HepG2 (cell line): ENCODE measurements around the gene CCDC3. TPM values are rescaled to one million over a fixed set of nuclear protein-coding genes. Genes with fewer than 3 reads are reported as not detected.

Experiments used
- ATAC-seq: fragments of 200-7000 bp; cut with Tn5 transposase; 3 replicates; pipeline ENCODE4 v1.9.1; 2020; ENCODE audit warnings: mild to moderate bottlenecking, moderate library complexity
- BruUV-seq: library from RNA; stranded (reverse); fragments of 400-500 nt; replicated peaks from 2 replicates; lab custom pipeline; 2021; lab: Mats Ljungman, UMichigan
- CTCF ChIA-PET: fragments of 300-600 bp; formaldehyde crosslinking; extraction: SDS; loops from one replicate; lab custom pipeline; 2021; ENCODE audit warnings: low total read pairs, inconsistent platforms, low intra/inter-chr PET ratio; lab: Yijun Ruan, JAX
- POLR2A ChIA-PET: fragments of 350-600 bp; sonication (Branson Sonifier 250); formaldehyde crosslinking; loops from one replicate; lab custom pipeline; 2020; ENCODE audit warnings: antibody characterized with exemption, inconsistent platforms; lab: Yijun Ruan, JAX
- DNase-seq: peaks from one replicate; pipeline ENCODE4 v3.0.0-alpha.2; 2015; ENCODE audit warnings: low spot score
- FAIRE-seq: peaks from 3 replicates; lab custom pipeline; 2011; peaks lifted over from hg19 to GRCh38; lab: Jason Lieb, UNC
- H2AFZ ChIP-seq: one replicate; pipeline ENCODE4 v1.6.1; 2011; ENCODE audit warnings: low read length, inconsistent platforms
- H3K27ac ChIP-seq: fragments of 300-600 bp; 3 replicates; pipeline ENCODE4 v1.8.0; 2011; ENCODE audit warnings: mixed run types, mild to moderate bottlenecking, mixed read lengths, low read length, inconsistent platforms; ENCODE audit not compliant: insufficient read depth; ENCODE audit errors: extremely low read length
- H3K27me3 ChIP-seq, 2 experiments: fragments of 200-600 bp in 1 of 2; 2 replicates in 1 of 2; 3 replicates in 1 of 2; pipeline versions ENCODE4 v1.6.0 to v1.8.0; 2011; ENCODE audit warnings: low read length in 2 of 2, mild to moderate bottlenecking in 2 of 2, moderate library complexity in 2 of 2, inconsistent platforms in 1 of 2; ENCODE audit not compliant: insufficient read depth in 2 of 2, control insufficient read depth in 1 of 2
- H3K36me3 ChIP-seq, 2 experiments: fragments of 200-600 bp in 1 of 2; replicated peaks in 1 of 2; 2 replicates in 1 of 2; 3 replicates in 1 of 2; pipeline versions ENCODE4 v1.5.1 to v1.8.0; 2011; ENCODE audit warnings: low read length in 2 of 2, inconsistent platforms in 1 of 2; ENCODE audit not compliant: insufficient read depth in 2 of 2, control insufficient read depth in 1 of 2
- H3K4me1 ChIP-seq: 2 replicates; pipeline ENCODE4 v1.5.1; 2012; ENCODE audit warnings: low read length, inconsistent platforms; ENCODE audit not compliant: insufficient read depth
- H3K4me2 ChIP-seq: 2 replicates; pipeline ENCODE4 v1.6.0; 2011; ENCODE audit warnings: low read depth, low read length, inconsistent platforms
- H3K4me3 ChIP-seq, 3 experiments: fragments of 200-600 bp in 1 of 3; sonication (generic), shearing (Covaris generic) in 1 of 3; replicated peaks in 1 of 3; 2 replicates each; pipeline ENCODE4 v1.5.1; 2011 to 2016; ENCODE audit warnings: low read length in 3 of 3, inconsistent platforms in 2 of 3, low read depth in 2 of 3, mild to moderate bottlenecking in 2 of 3, control low read depth in 1 of 3, mixed read lengths in 1 of 3; ENCODE audit not compliant: insufficient read depth in 1 of 3
- H3K79me2 ChIP-seq: one replicate; pipeline ENCODE4 v1.6.1; 2011; ENCODE audit warnings: low read length, inconsistent platforms; ENCODE audit not compliant: insufficient read depth
- H3K9ac ChIP-seq: 2 replicates; pipeline ENCODE4 v1.6.0; 2011; ENCODE audit warnings: mild to moderate bottlenecking, low read depth, low read length, inconsistent platforms; ENCODE audit not compliant: insufficient read depth
- H3K9me3 ChIP-seq: 2 replicates; pipeline ENCODE4 v1.5.1; 2012; ENCODE audit warnings: mild to moderate bottlenecking, low read length
- H4K20me1 ChIP-seq: 2 replicates; pipeline ENCODE4 v1.6.0; 2011; ENCODE audit warnings: inconsistent platforms, mild to moderate bottlenecking, low read length, moderate library complexity; ENCODE audit not compliant: insufficient read depth
- CREB3 ChIP-seq: sonication (generic); formaldehyde crosslinking; IDR thresholded peaks from 2 replicates; pipeline ENCODE4 v1.5.0; 2020; ENCODE audit warnings: missing genetic modification reagents
- GABPB1 ChIP-seq: IDR thresholded peaks from 2 replicates; pipeline ENCODE4 v1.6.1; 2016; ENCODE audit warnings: mild to moderate bottlenecking, missing genetic modification reagents, moderate library complexity, missing compliant biosample characterization
- KLF9 ChIP-seq: IDR thresholded peaks from 2 replicates; pipeline ENCODE4 v1.6.1; 2016; ENCODE audit warnings: low read depth
- MAF1 ChIP-seq: sonication (generic); formaldehyde crosslinking; IDR thresholded peaks from 2 replicates; pipeline ENCODE4 v1.5.0; 2020; ENCODE audit warnings: missing genetic modification reagents, borderline replicate concordance
- ONECUT2 ChIP-seq: sonication (generic); formaldehyde crosslinking; IDR thresholded peaks from 2 replicates; pipeline ENCODE4 v1.4.0; 2020; ENCODE audit warnings: missing genetic modification reagents
- REST ChIP-seq, 2 experiments: IDR thresholded peaks; 2 replicates each; pipeline ENCODE4 v1.6.1; 2011 to 2012; ENCODE audit warnings: low read length in 2 of 2, borderline replicate concordance in 1 of 2, low read depth in 1 of 2, mild to moderate bottlenecking in 1 of 2, moderate library complexity in 1 of 2
- SP140L ChIP-seq: sonication (generic); formaldehyde crosslinking; IDR thresholded peaks from 2 replicates; pipeline ENCODE4 v1.4.0; 2020; ENCODE audit warnings: missing genetic modification reagents, borderline replicate concordance
- ZNF230 ChIP-seq: sonication (generic); formaldehyde crosslinking; IDR thresholded peaks from 2 replicates; pipeline ENCODE4 v1.4.0; 2020; ENCODE audit warnings: mild to moderate bottlenecking, missing genetic modification reagents
- ZNF550 ChIP-seq: sonication (generic); formaldehyde crosslinking; IDR thresholded peaks from 2 replicates; pipeline ENCODE4 v1.4.0; 2020; ENCODE audit warnings: mild to moderate bottlenecking, missing genetic modification reagents, borderline replicate concordance
- WGBS: methylation state at CpG from one replicate; pipeline ENCODE4 v1.1.6; 2017; ENCODE audit warnings: low lambda C conversion rate; 5-methylcytosine and 5-hydroxymethylcytosine counted together
- in situ Hi-C: cut with HindIII; loops from 2 replicates; pipeline ENCODE4 v1.10.0; 2017; ENCODE audit warnings: low pct_unique_long_range_greater_than_20kb; ENCODE audit not compliant: extremely low pct_ligation_motif_present
- intact Hi-C: fragments of 100-400 bp; cut with micrococcal nuclease; formaldehyde crosslinking; loops from one replicate; pipeline ENCODE4 v1.10.0; 2022; ENCODE audit not compliant: unreplicated experiment
- polyA plus RNA-seq, 8 experiments: library from polyadenylated mRNA; depleted of rRNA in 3 of 8; stranded (reverse) in 7 of 8; unstranded in 1 of 8; fragments of >200 nt; fragmentation: Illumina TruSeq in 4 of 8; extraction: Trizol in 4 of 8; gene quantifications; 2 replicates each; pipeline versions ENCODE4 v1.2.1 to v1.2.3, GENCODE V29; 2011 to 2016; ENCODE audit warnings: low read depth in 4 of 8, missing spikeins in 1 of 8, mixed read lengths in 1 of 8; ENCODE audit not compliant: insufficient read depth in 1 of 8
- total RNA-seq, 5 experiments: library from RNA; depleted of rRNA; stranded (reverse); fragments of >200 nt; fragmentation: Illumina TruSeq; extraction: Trizol; gene quantifications; 2 replicates each; pipeline ENCODE4 v1.2.3, GENCODE V29; 2016; ENCODE audit warnings: low read depth in 1 of 5
- TF ChIP-seq, protein P1 (sequence below): sonication (generic); formaldehyde crosslinking; IDR thresholded peaks from 2 replicates; pipeline ENCODE4 v1.5.0; 2020; ENCODE audit warnings: mild to moderate bottlenecking, missing genetic modification reagents
- TF ChIP-seq, protein P2 (sequence below): sonication (generic); formaldehyde crosslinking; IDR thresholded peaks from 2 replicates; pipeline ENCODE4 v1.4.0; 2020; ENCODE audit warnings: mild to moderate bottlenecking, missing genetic modification reagents
- TF ChIP-seq, protein P3 (sequence below): sonication (generic); formaldehyde crosslinking; IDR thresholded peaks from 2 replicates; pipeline ENCODE4 v1.4.0; 2020; ENCODE audit warnings: mild to moderate bottlenecking, missing genetic modification reagents

Gene CCDC3
- total and polyA plus RNA-seq, 2 of the 13 experiments (the other 11 are each of a cell fraction or from before 2014, with no cell fraction given) = not detected

DNA sequence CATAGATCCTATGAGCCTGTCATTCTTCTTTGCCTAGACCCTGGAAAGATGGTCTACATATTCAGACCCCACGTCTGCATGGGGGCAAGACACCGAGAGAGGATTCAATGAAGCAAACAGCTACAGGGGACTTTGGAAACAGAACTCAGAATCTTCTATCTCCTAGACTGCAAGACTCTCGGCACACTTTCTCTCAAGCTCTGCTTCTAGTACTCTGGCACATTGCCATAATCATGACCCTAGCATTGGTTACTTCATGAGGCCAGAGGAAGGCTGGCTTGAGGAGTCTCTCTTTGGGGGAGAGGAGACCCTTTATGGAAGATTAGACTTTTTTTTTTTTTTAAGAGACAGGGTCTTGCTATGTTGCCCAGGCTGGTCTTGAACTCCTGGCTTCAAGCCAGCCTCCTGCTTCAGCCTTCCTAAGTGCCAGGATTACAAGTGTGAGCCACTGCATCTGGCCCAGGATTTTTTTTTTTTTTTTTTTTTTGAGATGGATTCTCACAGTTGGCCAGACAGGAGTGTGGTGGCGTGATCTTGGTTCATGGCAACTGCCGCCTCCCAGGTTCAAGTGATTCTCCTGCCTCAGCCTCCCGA is 20.7 kb downstream of the CCDC3 start:
- no TSS peak for BruUV-seq
- Histone ChIP-seq H3K9ac (no peak overlapping the region), H2AFZ (no peak overlapping the region), H3K27ac (no peak overlapping the region), H3K36me3 (no peaks in the 10 kb centered on the region), H3K9me3 (no peaks in the 10 kb centered on the region), H3K4me2 (no peak overlapping the region), H3K4me1 (no peaks in the 10 kb centered on the region), H3K79me2 (no peaks in the 10 kb centered on the region), H3K27me3 (0 out of 5 replicates have a peak, but pooled peaks cover 0 to 5% of the 10 kb centered on the region in 2 experiments), H3K4me3 (no peak overlapping the region), H4K20me1 (no peaks in the 10 kb centered on the region)
- FAIRE-seq = no peak
- ChIA-PET CTCF (no interaction called here), POLR2A (no interaction called here)
- intact Hi-C loops = no loop called here
- DNase-seq = no peak
- WGBS = 43% methylated on average over 6 of the region's 6 CpGs
- no peak for ATAC-seq
- in situ Hi-C loops = no loop called here
- TF ChIP-seq KLF9 (CRISPR knock-in tag) (no peak), ZNF230 (CRISPR knock-in tag) (no peak), ONECUT2 (CRISPR knock-in tag) (no peak), REST (IDR thresholded peaks at IDR 0.05; ENCODE audit: borderline replicate concordance in 1 of 2, low read depth in 1 of 2, low read length in 2 of 2) (no peak), SP140L (no peak), ZNF550 (no peak), MAF1 (CRISPR knock-in tag) (no peak), CREB3 (CRISPR knock-in tag) (no peak), GABPB1 (CRISPR knock-in tag) (no peak)
- TF ChIP-seq, protein P1, sequence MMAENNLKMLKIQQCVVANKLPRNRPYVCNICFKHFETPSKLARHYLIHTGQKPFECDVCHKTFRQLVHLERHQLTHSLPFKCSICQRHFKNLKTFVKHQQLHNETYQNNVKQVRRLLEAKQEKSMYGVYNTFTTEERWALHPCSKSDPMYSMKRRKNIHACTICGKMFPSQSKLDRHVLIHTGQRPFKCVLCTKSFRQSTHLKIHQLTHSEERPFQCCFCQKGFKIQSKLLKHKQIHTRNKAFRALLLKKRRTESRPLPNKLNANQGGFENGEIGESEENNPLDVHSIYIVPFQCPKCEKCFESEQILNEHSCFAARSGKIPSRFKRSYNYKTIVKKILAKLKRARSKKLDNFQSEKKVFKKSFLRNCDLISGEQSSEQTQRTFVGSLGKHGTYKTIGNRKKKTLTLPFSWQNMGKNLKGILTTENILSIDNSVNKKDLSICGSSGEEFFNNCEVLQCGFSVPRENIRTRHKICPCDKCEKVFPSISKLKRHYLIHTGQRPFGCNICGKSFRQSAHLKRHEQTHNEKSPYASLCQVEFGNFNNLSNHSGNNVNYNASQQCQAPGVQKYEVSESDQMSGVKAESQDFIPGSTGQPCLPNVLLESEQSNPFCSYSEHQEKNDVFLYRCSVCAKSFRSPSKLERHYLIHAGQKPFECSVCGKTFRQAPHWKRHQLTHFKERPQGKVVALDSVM (CRISPR knock-in tag) = no peak
- TF ChIP-seq, protein P2, sequence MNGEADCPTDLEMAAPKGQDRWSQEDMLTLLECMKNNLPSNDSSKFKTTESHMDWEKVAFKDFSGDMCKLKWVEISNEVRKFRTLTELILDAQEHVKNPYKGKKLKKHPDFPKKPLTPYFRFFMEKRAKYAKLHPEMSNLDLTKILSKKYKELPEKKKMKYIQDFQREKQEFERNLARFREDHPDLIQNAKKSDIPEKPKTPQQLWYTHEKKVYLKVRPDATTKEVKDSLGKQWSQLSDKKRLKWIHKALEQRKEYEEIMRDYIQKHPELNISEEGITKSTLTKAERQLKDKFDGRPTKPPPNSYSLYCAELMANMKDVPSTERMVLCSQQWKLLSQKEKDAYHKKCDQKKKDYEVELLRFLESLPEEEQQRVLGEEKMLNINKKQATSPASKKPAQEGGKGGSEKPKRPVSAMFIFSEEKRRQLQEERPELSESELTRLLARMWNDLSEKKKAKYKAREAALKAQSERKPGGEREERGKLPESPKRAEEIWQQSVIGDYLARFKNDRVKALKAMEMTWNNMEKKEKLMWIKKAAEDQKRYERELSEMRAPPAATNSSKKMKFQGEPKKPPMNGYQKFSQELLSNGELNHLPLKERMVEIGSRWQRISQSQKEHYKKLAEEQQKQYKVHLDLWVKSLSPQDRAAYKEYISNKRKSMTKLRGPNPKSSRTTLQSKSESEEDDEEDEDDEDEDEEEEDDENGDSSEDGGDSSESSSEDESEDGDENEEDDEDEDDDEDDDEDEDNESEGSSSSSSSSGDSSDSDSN (CRISPR knock-in tag) = no peak
- TF ChIP-seq, protein P3, sequence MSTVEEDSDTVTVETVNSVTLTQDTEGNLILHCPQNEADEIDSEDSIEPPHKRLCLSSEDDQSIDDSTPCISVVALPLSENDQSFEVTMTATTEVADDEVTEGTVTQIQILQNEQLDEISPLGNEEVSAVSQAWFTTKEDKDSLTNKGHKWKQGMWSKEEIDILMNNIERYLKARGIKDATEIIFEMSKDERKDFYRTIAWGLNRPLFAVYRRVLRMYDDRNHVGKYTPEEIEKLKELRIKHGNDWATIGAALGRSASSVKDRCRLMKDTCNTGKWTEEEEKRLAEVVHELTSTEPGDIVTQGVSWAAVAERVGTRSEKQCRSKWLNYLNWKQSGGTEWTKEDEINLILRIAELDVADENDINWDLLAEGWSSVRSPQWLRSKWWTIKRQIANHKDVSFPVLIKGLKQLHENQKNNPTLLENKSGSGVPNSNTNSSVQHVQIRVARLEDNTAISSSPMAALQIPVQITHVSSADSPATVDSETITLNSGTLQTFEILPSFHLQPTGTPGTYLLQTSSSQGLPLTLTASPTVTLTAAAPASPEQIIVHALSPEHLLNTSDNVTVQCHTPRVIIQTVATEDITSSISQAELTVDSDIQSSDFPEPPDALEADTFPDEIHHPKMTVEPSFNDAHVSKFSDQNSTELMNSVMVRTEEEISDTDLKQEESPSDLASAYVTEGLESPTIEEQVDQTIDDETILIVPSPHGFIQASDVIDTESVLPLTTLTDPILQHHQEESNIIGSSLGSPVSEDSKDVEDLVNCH (CRISPR knock-in tag) = no peak
